ENCODE data around the gene PRG3. TPM values are rescaled to one million over a fixed set of nuclear protein-coding genes. Genes with fewer than 3 reads are reported as not detected.

PRG3 gene
- total RNA-seq, 2 experiments from 2014 or later, result not detected

DNA sequence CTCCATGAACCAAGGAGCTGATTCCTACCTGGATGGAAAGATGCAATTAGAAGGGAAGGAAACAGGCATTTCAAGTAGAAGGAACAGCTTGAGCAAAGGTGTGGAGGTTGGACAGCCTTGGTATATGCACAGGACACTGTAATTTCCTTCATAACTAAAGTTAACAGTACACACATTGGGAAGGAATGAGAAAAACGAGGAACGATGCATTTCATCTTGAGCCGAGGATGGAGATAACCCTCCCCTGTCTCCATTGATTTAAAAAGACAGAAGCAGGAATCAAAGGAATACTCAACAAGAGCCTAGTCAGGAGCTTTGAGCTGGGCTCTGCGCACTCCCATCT is 11.8 kb upstream of the PRG3 start:
- CTCF ChIA-PET, result interaction anchor here (1.0 to 1.7 kb wide), 2 partner anchors 47 to 65 kb away, joined by 3 to 6 read pairs; no protein-coding TSS in a partner anchor

DNA sequence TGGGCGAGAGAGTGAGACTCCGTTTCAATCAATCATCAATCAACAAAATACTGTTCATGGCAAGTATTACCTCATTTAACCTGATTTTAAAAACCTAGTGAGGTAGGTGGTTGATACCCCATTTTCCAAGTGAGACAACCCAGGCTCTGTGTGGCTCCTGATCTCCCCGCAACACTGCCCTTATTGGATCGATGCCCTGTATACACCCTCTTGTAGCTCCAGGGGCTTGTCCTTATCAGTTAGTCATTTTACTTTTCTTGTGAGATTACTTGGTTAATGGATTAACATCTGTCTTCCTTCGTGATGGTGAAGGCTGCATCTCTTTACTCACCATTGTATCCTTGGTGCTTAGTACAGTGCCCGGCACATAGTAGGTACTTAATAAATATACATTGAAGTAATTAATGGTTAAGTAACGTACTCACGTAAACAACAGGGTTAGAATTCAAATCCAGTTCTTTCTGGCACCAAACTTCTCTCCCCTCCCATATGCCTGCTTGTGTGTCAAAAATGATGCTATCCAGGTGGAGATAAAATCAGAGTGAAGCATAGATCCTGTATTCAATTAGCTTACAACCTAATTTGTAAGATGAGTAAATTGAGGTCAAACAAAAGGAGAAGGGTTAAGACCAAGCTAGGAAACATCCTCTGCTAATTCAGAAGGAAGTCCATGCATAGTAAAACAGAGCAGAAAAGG is 11.3 kb upstream of the PRG3 start:
- no peak for ATAC-seq

More for the DNA sequence above, 11.8 kb upstream of the PRG3 start:
- DNase-seq (no peak), ATAC-seq (no peak)
- Mint-ChIP-seq H3K36me3 (no peaks in the 10 kb centered on the region), H3K27ac (no peak overlapping the region), H3K27me3 (no peaks in the 10 kb centered on the region), H3K4me1 (no peaks in the 10 kb centered on the region), H3K9me3 (ENCODE audit: low read depth) (no peaks in the 10 kb centered on the region), H3K4me3 (no peak overlapping the region)

DNA sequence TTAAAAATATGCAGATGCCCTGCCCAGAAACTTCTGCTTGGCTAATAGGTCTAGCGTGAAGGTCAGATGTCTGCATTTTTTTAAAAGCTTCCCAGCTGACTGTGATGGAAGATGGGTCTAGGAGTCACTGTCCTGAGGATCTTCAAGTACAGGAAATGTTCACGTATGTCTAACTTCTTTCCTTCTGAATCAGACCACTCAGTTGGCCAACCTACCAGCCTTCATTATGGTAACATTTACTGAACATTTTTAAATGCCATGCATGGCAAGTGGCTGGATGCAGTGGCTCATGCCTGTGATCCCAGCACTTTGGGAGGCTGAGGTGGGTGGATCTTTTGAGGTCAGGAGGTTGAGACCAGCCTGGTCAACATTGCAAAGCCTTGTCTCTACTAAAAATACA is 10.6 kb upstream of the PRG3 start:
- ATAC-seq (no peak), DNase-seq (no peak)
- H3K4me3 Mint-ChIP-seq, result no peak overlapping the region
- no peaks in the 10 kb centered on the region for H3K4me1 Mint-ChIP-seq
- no peaks in the 10 kb centered on the region for H3K27me3 Mint-ChIP-seq
- H3K36me3 Mint-ChIP-seq, result no peaks in the 10 kb centered on the region
- H3K27ac Mint-ChIP-seq, result no peak overlapping the region
- H3K9me3 Mint-ChIP-seq (ENCODE audit: low read depth), result no peaks in the 10 kb centered on the region
- CTCF ChIA-PET, result no interaction called here

More for the DNA sequence above, 11.3 kb upstream of the PRG3 start:
- no peaks in the 10 kb centered on the region for H3K9me3 Mint-ChIP-seq (ENCODE audit: low read depth)
- H3K4me1 Mint-ChIP-seq, result no peaks in the 10 kb centered on the region
- DNase-seq, result no peak
- CTCF ChIA-PET, result interaction anchor here (1.0 to 1.7 kb wide), 2 partner anchors 47 to 66 kb away, joined by 3 to 6 read pairs; no protein-coding TSS in a partner anchor
- no peaks in the 10 kb centered on the region for H3K27me3 Mint-ChIP-seq
- H3K36me3 Mint-ChIP-seq, result no peaks in the 10 kb centered on the region
- no peak overlapping the region for H3K4me3 Mint-ChIP-seq
- no peak overlapping the region for H3K27ac Mint-ChIP-seq

GRCh38 chr11:57391111-57391510 is 10.2 kb upstream of the PRG3 start:
- Mint-ChIP-seq H3K27ac (no peak overlapping the region), H3K27me3 (no peaks in the 10 kb centered on the region), H3K4me1 (no peaks in the 10 kb centered on the region), H3K4me3 (no peak overlapping the region), H3K9me3 (ENCODE audit: low read depth) (no peaks in the 10 kb centered on the region), H3K36me3 (no peaks in the 10 kb centered on the region)
- CTCF ChIA-PET, result no interaction called here
- DNase-seq (no peak), ATAC-seq (no peak)

DNA sequence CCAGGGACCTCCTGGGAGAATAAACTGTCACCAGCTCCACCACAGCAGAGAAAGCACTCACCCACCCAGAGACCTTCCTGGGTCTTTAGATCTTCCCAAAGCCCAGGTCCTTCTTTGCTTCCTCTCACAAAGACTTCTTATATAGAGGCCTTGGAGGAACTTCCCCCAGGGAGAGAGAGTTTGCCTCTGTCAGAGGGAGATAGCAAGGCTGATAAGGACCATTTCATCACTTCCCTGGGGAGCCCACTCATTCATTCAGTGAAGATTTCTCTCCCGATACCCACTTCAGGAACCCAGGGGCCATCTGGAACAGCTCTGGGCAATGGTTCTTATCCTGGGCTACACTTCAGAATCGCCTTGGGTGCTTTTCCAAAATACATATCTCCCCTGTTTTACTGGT is 9.6 kb upstream of the PRG3 start, which contains the start of gene PRG2:
Gene PRG2, minus strand, starts transcription at position 116 of the 400 bp plus-strand sequence. CDS start 706 bp downstream, outside the sequence.
- CTCF ChIA-PET, result no interaction called here
- no peaks in the 10 kb centered on the region for H3K4me1 Mint-ChIP-seq
- no peak within 1 kb of the TSS for H3K27ac Mint-ChIP-seq
- ATAC-seq (no peak), DNase-seq (no peak)
- no peaks in the 10 kb centered on the region for H3K9me3 Mint-ChIP-seq (ENCODE audit: low read depth)
- H3K27me3 Mint-ChIP-seq, result no peaks in the 10 kb centered on the region
- H3K4me3 Mint-ChIP-seq, result no peak within 1 kb of the TSS
- no peaks in the 10 kb centered on the region for H3K36me3 Mint-ChIP-seq

- no peaks in the 10 kb centered on the region for H3K4me1 Mint-ChIP-seq
- CTCF ChIA-PET, result interaction anchor here (1.3 kb wide), 1 partner anchor 73 kb away, joined by 3 read pairs; the partner anchor contains the start of gene RTN4RL2
- H3K36me3 Mint-ChIP-seq, result no peaks in the 10 kb centered on the region
- ATAC-seq (no peak), DNase-seq (no peak)
- no peaks in the 10 kb centered on the region for H3K9me3 Mint-ChIP-seq (ENCODE audit: low read depth)
- peaks cover 2% of the 10 kb centered on the region for H3K27me3 Mint-ChIP-seq
- no peak overlapping the region for H3K4me3 Mint-ChIP-seq
- no peak overlapping the region for H3K27ac Mint-ChIP-seq
These were observed 6.5 kb upstream of the PRG3 start for GRCh38 chr11:57387289-57388030.

- no peaks in the 10 kb centered on the region for H3K4me1 Mint-ChIP-seq
- H3K27me3 Mint-ChIP-seq, result peaks cover 2% of the 10 kb centered on the region
- H3K27ac Mint-ChIP-seq, result no peak overlapping the region
- no peaks in the 10 kb centered on the region for H3K9me3 Mint-ChIP-seq (ENCODE audit: low read depth)
- DNase-seq, result no peak
- H3K36me3 Mint-ChIP-seq, result no peaks in the 10 kb centered on the region
- ATAC-seq, result no peak
- CTCF ChIA-PET, result no interaction called here
- H3K4me3 Mint-ChIP-seq, result no peak overlapping the region
These were observed 5.4 kb upstream of the PRG3 start for GRCh38 chr11:57386178-57386940.

- no peaks in the 10 kb centered on the region for H3K4me1 Mint-ChIP-seq
- no peak overlapping the region for H3K4me3 Mint-ChIP-seq
- no peaks in the 10 kb centered on the region for H3K9me3 Mint-ChIP-seq (ENCODE audit: low read depth)
- no peak for DNase-seq
- no peak overlapping the region for H3K27ac Mint-ChIP-seq
- no peaks in the 10 kb centered on the region for H3K36me3 Mint-ChIP-seq
- peaks cover 8% of the 10 kb centered on the region for H3K27me3 Mint-ChIP-seq
- no peak for ATAC-seq
- CTCF ChIA-PET, result no interaction called here
These were observed 1.2 kb downstream of the PRG3 start for GRCh38 chr11:57379732-57380131.

DNA sequence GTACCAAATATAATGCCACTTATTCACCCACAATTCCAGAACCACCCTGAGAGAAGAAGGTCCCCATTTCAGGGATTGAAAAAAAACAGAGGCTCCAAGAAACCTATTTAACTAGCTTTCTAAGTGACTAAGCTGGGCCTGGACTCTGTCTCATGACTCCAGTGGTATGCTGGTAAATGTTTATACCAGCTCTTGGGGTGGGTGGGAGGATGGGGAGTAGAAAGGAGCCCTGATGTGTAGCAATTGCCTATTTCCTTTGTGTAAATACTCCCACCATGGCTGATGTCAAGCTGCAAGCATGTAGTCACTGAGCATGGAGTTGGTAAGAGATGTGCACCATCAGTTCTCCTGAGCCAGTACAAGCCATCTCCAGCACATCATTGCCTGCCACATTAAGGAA is 2.8 kb downstream of the PRG3 start:
- Mint-ChIP-seq H3K27ac (no peak overlapping the region), H3K4me3 (no peak overlapping the region), H3K27me3 (peaks cover 8% of the 10 kb centered on the region), H3K9me3 (ENCODE audit: low read depth) (no peaks in the 10 kb centered on the region), H3K4me1 (no peaks in the 10 kb centered on the region), H3K36me3 (no peaks in the 10 kb centered on the region)
- ATAC-seq, result no peak
- CTCF ChIA-PET, result no interaction called here
- no peak for DNase-seq

DNA sequence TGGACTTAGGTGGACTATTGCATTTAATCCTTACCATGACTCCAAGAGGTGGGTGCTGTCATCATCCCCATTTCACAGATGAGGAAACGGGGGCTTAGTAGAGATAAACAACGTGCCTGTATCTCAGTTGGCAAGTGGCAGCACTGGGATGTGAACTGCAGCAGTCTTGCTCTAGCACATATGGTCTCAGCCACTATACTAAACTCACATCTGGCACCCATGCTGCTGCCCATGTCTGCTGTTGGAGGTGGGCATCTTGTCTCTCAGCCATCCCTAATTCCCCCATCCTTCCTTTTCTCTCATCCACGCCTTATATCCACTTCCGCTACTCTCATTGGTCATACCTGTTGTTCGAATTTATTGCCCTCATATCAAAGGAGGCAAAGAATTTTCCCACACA is 3.8 kb downstream of the PRG3 start:
- H3K4me3 Mint-ChIP-seq, result no peak overlapping the region
- CTCF ChIA-PET, result no interaction called here

DNA sequence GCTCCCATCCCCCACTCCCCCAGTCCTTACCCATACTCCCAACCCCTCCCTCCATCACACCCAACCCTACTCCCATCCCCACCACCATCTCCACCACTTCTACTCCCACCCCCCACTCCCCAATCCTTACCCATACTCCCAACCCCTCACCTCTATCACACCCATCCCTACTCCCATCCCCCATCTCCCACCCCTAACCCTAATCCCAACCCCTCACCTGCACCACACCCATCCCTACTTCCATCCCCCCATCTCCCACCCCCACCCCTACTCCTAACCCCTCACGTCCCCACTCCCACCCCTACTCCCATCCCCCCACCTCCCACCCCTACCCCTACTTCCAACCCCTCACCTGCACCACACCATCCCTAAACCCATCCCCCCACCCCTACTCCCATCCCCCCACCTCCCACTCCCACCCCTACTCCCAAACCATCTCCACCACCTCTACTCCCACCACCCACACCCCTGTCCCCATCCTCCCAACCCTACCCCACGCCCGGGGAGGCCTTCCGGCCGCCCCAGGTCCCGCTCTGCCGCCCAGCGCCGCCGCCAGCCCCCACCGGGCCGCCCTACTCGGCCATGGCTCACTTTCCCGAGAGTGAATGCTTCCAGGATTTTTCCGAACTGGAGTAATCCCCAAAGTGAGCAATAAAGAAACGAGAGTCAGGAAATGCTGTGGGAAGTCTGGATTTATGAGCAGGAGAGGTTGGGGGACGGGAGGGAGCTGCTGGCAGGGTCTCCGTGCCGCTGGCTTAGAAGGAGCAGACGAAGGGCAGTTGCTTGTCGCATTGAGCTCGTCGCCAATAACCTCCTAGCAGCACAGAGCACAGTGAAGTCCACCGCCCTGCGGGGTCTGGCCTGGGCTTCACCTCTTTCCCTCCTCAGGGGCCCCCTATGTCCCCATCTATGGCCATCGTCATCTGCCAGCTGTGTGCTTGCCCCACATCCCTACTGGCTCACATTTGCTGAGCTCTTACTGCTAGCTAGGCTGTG is 4.6 kb downstream of the PRG3 start:
- no peaks in the 10 kb centered on the region for H3K9me3 Mint-ChIP-seq (ENCODE audit: low read depth)
- CTCF ChIA-PET, result no interaction called here
- H3K4me1 Mint-ChIP-seq, result no peaks in the 10 kb centered on the region

More for the DNA sequence above, 3.8 kb downstream of the PRG3 start:
- ATAC-seq, result no peak
- peaks cover 8% of the 10 kb centered on the region for H3K27me3 Mint-ChIP-seq
- no peak for DNase-seq
- no peaks in the 10 kb centered on the region for H3K9me3 Mint-ChIP-seq (ENCODE audit: low read depth)
- H3K4me1 Mint-ChIP-seq, result no peaks in the 10 kb centered on the region
- no peaks in the 10 kb centered on the region for H3K36me3 Mint-ChIP-seq
- H3K27ac Mint-ChIP-seq, result no peak overlapping the region

GRCh38 chr11:57375490-57375889 is 5.5 kb downstream of the PRG3 start:
- Mint-ChIP-seq H3K27ac (no peak overlapping the region), H3K4me1 (no peaks in the 10 kb centered on the region), H3K4me3 (no peak overlapping the region), H3K9me3 (ENCODE audit: low read depth) (no peaks in the 10 kb centered on the region), H3K36me3 (no peaks in the 10 kb centered on the region), H3K27me3 (peaks cover 8% of the 10 kb centered on the region)
- ATAC-seq (no peak), DNase-seq (no peak)
- CTCF ChIA-PET, result no interaction called here

More for the DNA sequence above, 4.6 kb downstream of the PRG3 start:
- peaks cover 8% of the 10 kb centered on the region for H3K27me3 Mint-ChIP-seq
- H3K36me3 Mint-ChIP-seq, result no peaks in the 10 kb centered on the region
- DNase-seq, result no peak
- H3K4me3 Mint-ChIP-seq, result no peak overlapping the region
- H3K27ac Mint-ChIP-seq, result no peak overlapping the region
- ATAC-seq, result no peak

DNA sequence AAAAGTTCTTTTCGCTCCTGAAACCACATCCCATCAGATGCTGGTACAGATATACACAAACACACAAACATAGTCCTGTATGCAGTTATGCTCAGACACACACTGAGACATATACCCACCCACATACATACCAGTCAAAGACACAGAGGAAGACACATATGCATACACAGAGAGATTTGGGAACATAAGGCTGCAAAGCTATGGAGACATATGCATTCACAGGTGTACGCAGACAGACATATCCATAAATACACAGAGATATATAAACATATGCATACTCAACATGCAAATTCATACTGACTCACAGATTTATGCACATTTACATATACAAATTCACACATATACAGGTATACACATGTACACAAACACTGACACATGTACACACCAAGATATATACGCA is 6.0 kb downstream of the PRG3 start:
- H3K9me3 Mint-ChIP-seq (ENCODE audit: low read depth), result no peaks in the 10 kb centered on the region
- H3K4me3 Mint-ChIP-seq, result no peak overlapping the region
- DNase-seq, result no peak
- no peak for ATAC-seq
- H3K4me1 Mint-ChIP-seq, result no peaks in the 10 kb centered on the region
- CTCF ChIA-PET, result no interaction called here
- H3K36me3 Mint-ChIP-seq, result no peaks in the 10 kb centered on the region
- no peak overlapping the region for H3K27ac Mint-ChIP-seq
- H3K27me3 Mint-ChIP-seq, result peaks cover 8% of the 10 kb centered on the region
